Measurements from ENCODE around the gene IRS4. TPM values are rescaled to one million over a fixed set of nuclear protein-coding genes. Genes with fewer than 3 reads are reported as not detected.
A peak's percentile ranks its signal among the peaks of the same experiment; 100 is the strongest.

IRS4 gene
- total RNA-seq, 1 donor = not detected

- H3K4me3 ChIP-seq (ENCODE audit: low read depth, low read length) = no peak overlapping the region
- TF ChIP-seq, protein P1, sequence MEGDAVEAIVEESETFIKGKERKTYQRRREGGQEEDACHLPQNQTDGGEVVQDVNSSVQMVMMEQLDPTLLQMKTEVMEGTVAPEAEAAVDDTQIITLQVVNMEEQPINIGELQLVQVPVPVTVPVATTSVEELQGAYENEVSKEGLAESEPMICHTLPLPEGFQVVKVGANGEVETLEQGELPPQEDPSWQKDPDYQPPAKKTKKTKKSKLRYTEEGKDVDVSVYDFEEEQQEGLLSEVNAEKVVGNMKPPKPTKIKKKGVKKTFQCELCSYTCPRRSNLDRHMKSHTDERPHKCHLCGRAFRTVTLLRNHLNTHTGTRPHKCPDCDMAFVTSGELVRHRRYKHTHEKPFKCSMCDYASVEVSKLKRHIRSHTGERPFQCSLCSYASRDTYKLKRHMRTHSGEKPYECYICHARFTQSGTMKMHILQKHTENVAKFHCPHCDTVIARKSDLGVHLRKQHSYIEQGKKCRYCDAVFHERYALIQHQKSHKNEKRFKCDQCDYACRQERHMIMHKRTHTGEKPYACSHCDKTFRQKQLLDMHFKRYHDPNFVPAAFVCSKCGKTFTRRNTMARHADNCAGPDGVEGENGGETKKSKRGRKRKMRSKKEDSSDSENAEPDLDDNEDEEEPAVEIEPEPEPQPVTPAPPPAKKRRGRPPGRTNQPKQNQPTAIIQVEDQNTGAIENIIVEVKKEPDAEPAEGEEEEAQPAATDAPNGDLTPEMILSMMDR (IDR thresholded peaks at IDR 0.05; ENCODE audit: insufficient read depth, low read length) = no peak
- DNase-seq (ENCODE audit: low read depth) = no peak
Measured at GRCh38 chrX:108712886-108713285, 23.5 kb downstream of the IRS4 start.

DNA sequence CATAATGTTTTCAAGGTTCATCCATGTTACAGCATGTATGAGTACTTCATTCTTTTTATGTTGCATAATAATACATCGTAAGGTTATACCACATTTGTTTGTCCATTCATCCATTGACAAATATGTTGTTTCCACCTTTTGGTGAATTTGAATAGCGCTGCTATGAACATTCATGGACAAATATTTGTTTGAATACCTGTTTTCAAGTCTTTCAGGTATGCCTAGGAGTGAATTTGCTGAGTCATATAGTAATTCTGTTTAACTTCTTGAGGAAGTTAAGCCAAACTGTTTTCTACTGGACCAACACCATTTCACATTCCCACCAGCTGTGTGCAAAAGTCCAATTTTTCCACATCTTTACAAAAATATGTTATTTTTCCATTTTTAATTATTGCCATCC is 31.5 kb downstream of the IRS4 start:
- TF ChIP-seq, protein P1 (IDR thresholded peaks at IDR 0.05; ENCODE audit: insufficient read depth, low read length) = no peak
- DNase-seq (ENCODE audit: low read depth) = no peak
- H3K4me3 ChIP-seq (ENCODE audit: low read depth, low read length) = no peak overlapping the region

DNA sequence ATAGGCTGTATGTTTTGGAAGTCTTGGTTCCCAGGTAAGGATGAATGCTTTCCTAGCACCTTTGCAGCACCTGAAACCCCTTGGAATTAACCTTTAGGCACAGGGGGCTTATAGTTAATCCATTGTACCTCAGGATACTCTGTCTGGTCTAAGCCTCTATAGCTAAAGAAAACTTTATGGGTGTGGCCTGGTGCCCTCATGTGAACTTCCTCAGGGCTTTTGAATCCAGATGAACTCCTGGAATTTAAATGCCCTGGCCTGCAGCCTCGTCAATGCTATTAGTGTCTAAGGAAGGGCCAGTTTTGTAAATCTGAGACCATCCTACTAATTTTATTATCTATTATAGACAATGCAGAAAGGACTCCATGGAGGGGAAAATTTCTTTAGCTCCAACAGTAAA is 33.8 kb downstream of the IRS4 start:
- DNase-seq (ENCODE audit: low read depth) = no peak
- TF ChIP-seq, protein P1 (IDR thresholded peaks at IDR 0.05; ENCODE audit: insufficient read depth, low read length) = no peak

GRCh38 chrX:108701633-108702032 is 34.7 kb downstream of the IRS4 start:
- TF ChIP-seq, protein P1 (IDR thresholded peaks at IDR 0.05; ENCODE audit: insufficient read depth, low read length) = no peak
- no peak overlapping the region for H3K4me3 ChIP-seq (ENCODE audit: low read depth, low read length)
- DNase-seq (ENCODE audit: low read depth) = no peak

More for the DNA sequence above, 33.8 kb downstream of the IRS4 start:
- no peak overlapping the region for H3K4me3 ChIP-seq (ENCODE audit: low read depth, low read length)

DNA sequence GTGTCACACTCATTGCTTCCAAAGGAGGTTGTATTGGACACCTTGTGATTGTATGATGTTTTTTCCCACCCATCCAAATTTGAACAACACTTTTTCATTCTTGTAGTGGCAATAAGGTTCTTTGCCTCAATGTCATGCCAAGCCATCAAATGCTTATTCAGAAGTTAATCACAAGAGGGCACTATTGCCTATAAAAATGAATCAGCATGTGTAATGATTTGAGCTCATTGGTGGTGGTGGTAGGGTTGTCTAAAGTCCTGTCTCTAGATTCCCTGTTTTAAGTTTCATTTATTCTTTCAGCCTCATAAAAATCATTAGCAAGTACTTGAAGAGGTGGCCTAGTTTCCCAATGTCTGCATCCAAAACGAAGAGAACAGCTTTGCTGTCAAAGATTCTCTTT is 37.0 kb downstream of the IRS4 start:
- peak; percentile 47 for DNase-seq (ENCODE audit: low read depth)
- no peak overlapping the region for H3K4me3 ChIP-seq (ENCODE audit: low read depth, low read length)
- TF ChIP-seq, protein P1 (IDR thresholded peaks at IDR 0.05; ENCODE audit: insufficient read depth, low read length) = peak; percentile 35

- TF ChIP-seq, protein P1 (IDR thresholded peaks at IDR 0.05; ENCODE audit: insufficient read depth, low read length) = no peak
- DNase-seq (ENCODE audit: low read depth) = no peak
- H3K4me3 ChIP-seq (ENCODE audit: low read depth, low read length) = no peak overlapping the region
Measured at GRCh38 chrX:108696690-108697089, 39.7 kb downstream of the IRS4 start.
